ENCODE data around the gene KCNK16.

KCNK16 gene

GRCh38 chr6:39312912-39313525 lies 9.5 kb downstream of the KCNK16 start:
- Histone ChIP-seq H3K36me3 (ENCODE audit: insufficient read depth) (no peaks in the 10 kb centered on the region), H4K20me1 (ENCODE audit: insufficient read depth) (no peaks in the 10 kb centered on the region), H3K27ac (no peak overlapping the region), H3K27me3 (ENCODE audit: insufficient read depth, low read depth) (no peaks in the 10 kb centered on the region), H3K4me2 (no peak overlapping the region), H3K9ac (no peak overlapping the region), H3K79me2 (ENCODE audit: insufficient read depth, low read depth) (no peaks in the 10 kb centered on the region), H2AFZ (ENCODE audit: low read depth) (no peak overlapping the region), H3K4me3 (IDR thresholded peaks at IDR 0.05; ENCODE audit: insufficient read depth, low read depth, low read length) (no peak overlapping the region), H3K4me1 (ENCODE audit: low read depth, poor library complexity, severe bottlenecking) (no peaks in the 10 kb centered on the region)
- TF ChIP-seq CTCF (conservative IDR thresholded peaks at IDR 0.05; ENCODE audit: low read depth, low read length): no peak

- H3K9ac ChIP-seq: no peak overlapping the region
Measured at GRCh38 chr6:39310542-39310941, 12.0 kb downstream of the KCNK16 start.

GRCh38 chr6:39309942-39310531 lies 12.5 kb downstream of the KCNK16 start:
- Histone ChIP-seq H3K9ac (no peak overlapping the region), H3K4me3 (IDR thresholded peaks at IDR 0.05; ENCODE audit: insufficient read depth, low read depth, low read length) (no peak overlapping the region), H4K20me1 (ENCODE audit: insufficient read depth) (no peaks in the 10 kb centered on the region), H3K27ac (no peak overlapping the region), H3K4me1 (ENCODE audit: low read depth, poor library complexity, severe bottlenecking) (no peaks in the 10 kb centered on the region), H3K36me3 (ENCODE audit: insufficient read depth) (no peaks in the 10 kb centered on the region), H3K79me2 (ENCODE audit: insufficient read depth, low read depth) (no peaks in the 10 kb centered on the region), H3K4me2 (no peak overlapping the region), H3K27me3 (ENCODE audit: insufficient read depth, low read depth) (no peaks in the 10 kb centered on the region), H2AFZ (ENCODE audit: low read depth) (peak overlapping the region; percentile 57)
- peak; percentile 92 for TF ChIP-seq CTCF (conservative IDR thresholded peaks at IDR 0.05; ENCODE audit: low read depth, low read length)

More at GRCh38 chr6:39310542-39310941, 12.0 kb downstream of the KCNK16 start:
- Histone ChIP-seq H3K4me1 (ENCODE audit: low read depth, poor library complexity, severe bottlenecking) (no peaks in the 10 kb centered on the region), H3K4me2 (no peak overlapping the region), H3K27me3 (ENCODE audit: insufficient read depth, low read depth) (no peaks in the 10 kb centered on the region), H3K79me2 (ENCODE audit: insufficient read depth, low read depth) (no peaks in the 10 kb centered on the region), H3K36me3 (ENCODE audit: insufficient read depth) (no peaks in the 10 kb centered on the region), H3K27ac (no peak overlapping the region), H3K4me3 (IDR thresholded peaks at IDR 0.05; ENCODE audit: insufficient read depth, low read depth, low read length) (no peak overlapping the region), H2AFZ (ENCODE audit: low read depth) (no peak overlapping the region; the same call in 1 of the 2 replicates), H4K20me1 (ENCODE audit: insufficient read depth) (no peaks in the 10 kb centered on the region)
- no peak for TF ChIP-seq CTCF (conservative IDR thresholded peaks at IDR 0.05; ENCODE audit: low read depth, low read length)

- Histone ChIP-seq H3K36me3 (ENCODE audit: insufficient read depth) (no peaks in the 10 kb centered on the region), H4K20me1 (ENCODE audit: insufficient read depth) (no peaks in the 10 kb centered on the region), H3K4me1 (ENCODE audit: low read depth, poor library complexity, severe bottlenecking) (peaks cover 3% of the 10 kb centered on the region), H3K4me3 (IDR thresholded peaks at IDR 0.05; ENCODE audit: insufficient read depth, low read depth, low read length) (no peak overlapping the region), H3K27ac (no peak overlapping the region), H3K27me3 (ENCODE audit: insufficient read depth, low read depth) (no peaks in the 10 kb centered on the region), H3K9ac (no peak overlapping the region), H3K79me2 (ENCODE audit: insufficient read depth, low read depth) (no peaks in the 10 kb centered on the region), H3K4me2 (no peak overlapping the region), H2AFZ (ENCODE audit: low read depth) (no peak overlapping the region)
- no peak for TF ChIP-seq CTCF (conservative IDR thresholded peaks at IDR 0.05; ENCODE audit: low read depth, low read length)
Measured at GRCh38 chr6:39307462-39307861, 15.0 kb downstream of the KCNK16 start.

All from KMS-11 (cell line).